ENCODE results near the gene PPM1F.

PPM1F gene

DNA sequence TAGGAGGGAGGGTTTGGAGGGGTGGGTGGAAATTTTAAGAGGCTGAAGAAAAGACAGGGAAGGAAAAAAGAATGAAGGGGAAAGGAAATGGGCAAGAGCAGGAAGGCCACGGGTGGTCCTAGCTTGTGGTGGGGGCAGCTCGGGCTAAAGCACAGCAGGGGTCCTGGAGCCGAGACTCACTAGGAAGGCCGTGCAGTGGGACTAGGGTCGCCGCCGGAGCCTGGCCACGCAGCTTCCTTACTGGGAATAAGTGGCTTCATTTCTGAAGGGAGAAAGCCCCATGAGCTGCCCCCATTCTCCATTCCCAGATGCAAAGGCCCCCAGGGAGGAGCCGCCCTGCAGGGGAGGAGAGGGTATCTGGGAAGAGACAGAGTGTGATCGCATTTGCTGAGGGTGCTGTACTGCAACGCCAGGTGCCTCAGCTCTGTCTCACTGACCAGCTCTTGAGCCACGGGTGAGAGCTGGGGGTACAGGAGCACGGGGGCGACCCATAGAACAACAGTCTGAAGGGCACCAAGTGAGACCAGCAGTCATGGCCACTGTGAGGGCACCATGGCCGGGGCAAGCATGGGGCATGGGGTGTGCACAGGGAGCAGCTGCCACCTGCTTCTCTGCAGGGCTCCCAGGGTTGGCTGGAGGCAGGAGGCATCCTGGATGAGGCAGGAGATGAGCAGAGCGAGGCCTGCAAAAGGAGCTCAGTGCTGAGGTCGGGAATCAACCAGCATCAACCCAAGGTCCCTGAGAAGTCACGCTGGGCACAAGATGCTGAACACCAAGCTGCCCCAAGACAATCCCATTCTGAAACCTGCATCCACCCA lies 18.4 kb upstream of the PPM1F start:
- no peak overlapping the region for H3K4me3 ChIP-seq (ENCODE audit: low read depth, low read length)
- no peak for DNase-seq (ENCODE audit: low read depth)
- TF ChIP-seq, protein P1, sequence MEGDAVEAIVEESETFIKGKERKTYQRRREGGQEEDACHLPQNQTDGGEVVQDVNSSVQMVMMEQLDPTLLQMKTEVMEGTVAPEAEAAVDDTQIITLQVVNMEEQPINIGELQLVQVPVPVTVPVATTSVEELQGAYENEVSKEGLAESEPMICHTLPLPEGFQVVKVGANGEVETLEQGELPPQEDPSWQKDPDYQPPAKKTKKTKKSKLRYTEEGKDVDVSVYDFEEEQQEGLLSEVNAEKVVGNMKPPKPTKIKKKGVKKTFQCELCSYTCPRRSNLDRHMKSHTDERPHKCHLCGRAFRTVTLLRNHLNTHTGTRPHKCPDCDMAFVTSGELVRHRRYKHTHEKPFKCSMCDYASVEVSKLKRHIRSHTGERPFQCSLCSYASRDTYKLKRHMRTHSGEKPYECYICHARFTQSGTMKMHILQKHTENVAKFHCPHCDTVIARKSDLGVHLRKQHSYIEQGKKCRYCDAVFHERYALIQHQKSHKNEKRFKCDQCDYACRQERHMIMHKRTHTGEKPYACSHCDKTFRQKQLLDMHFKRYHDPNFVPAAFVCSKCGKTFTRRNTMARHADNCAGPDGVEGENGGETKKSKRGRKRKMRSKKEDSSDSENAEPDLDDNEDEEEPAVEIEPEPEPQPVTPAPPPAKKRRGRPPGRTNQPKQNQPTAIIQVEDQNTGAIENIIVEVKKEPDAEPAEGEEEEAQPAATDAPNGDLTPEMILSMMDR (conservative IDR thresholded peaks at IDR 0.05; ENCODE audit: low read depth, low read length): no peak

DNA sequence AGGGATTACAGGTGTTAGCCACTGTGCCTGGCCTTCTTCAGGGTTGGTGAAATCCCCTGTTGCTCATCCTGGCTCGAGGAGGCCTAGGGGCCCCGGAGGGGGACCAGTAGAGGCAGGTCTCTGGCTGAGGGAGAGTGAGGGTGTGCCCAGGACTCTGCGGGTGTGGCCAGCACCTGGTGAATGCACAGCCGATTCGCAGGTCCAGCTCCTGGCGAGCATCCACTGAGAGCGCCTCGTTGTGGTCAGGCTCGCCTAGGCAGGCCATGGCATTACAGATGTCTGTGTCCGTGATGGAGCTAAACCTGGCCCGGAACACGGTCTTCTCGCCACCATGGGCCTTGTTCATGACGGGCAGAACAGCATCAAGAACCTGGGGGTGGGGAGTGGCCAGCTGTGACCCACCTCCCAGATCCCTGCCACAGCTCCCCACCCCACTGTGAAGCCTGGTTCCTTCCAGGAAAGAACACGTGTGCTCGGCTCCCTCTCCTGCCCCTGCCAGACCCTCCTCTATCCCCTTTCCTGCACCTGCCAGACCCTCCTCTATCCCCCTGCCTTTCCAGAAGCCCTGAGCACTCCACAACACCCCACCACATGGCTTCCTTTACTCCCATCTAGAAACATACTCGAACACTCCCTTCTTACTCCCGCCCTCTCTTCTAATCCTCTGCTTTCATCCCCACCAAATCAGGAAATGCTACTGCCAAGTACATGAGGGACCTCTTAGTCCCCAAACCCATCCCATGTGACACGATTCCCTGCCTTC lies 17.6 kb upstream of the PPM1F start:
- H3K4me3 ChIP-seq (ENCODE audit: low read depth, low read length): no peak overlapping the region
- DNase-seq (ENCODE audit: low read depth): no peak
- TF ChIP-seq, protein P1 (conservative IDR thresholded peaks at IDR 0.05; ENCODE audit: low read depth, low read length): no peak

GRCh38 chr22:21968452-21969129 lies 15.9 kb upstream of the PPM1F start:
- no peak overlapping the region for H3K4me3 ChIP-seq (ENCODE audit: low read depth, low read length)
- TF ChIP-seq, protein P1 (conservative IDR thresholded peaks at IDR 0.05; ENCODE audit: low read depth, low read length): no peak
- no peak for DNase-seq (ENCODE audit: low read depth)

DNA sequence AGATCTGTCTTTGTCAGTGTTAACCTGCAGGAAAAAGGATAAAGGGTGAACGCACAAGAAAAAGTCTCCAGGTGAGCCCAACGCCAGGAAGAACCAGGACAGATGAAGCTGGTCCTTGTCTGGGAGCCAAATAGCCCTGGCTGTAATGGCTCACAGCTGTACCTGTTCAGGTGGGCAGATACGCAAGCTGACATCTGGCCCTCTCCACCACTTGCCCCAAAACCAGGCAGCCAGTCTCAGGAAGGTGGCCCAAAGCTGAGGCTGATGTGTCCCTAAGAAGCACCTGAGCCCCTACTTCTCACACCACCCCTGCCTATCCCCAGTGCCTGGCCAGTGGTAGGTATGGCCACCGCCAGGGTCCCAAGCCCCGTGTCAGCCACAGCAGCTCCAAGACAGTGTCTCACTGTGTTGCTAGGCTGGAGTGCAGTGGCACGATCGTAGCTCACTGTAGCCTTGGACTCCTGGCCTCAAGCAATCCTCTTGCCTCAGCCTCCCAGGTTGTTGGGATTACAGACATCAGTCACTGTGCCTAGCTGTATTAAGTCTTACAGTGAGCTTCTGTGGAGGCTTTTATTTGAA lies 15.1 kb upstream of the PPM1F start:
- H3K4me3 ChIP-seq (ENCODE audit: low read depth, low read length): no peak overlapping the region
- no peak for DNase-seq (ENCODE audit: low read depth)
- TF ChIP-seq, protein P1 (conservative IDR thresholded peaks at IDR 0.05; ENCODE audit: low read depth, low read length): no peak

- H3K4me3 ChIP-seq (ENCODE audit: low read depth, low read length): no peak overlapping the region
- DNase-seq (ENCODE audit: low read depth): no peak
- TF ChIP-seq, protein P1 (conservative IDR thresholded peaks at IDR 0.05; ENCODE audit: low read depth, low read length): no peak
Observed at GRCh38 chr22:21966643-21967516, 14.2 kb upstream of the PPM1F start.

GRCh38 chr22:21965762-21966288 lies 13.2 kb upstream of the PPM1F start:
- TF ChIP-seq, protein P1 (conservative IDR thresholded peaks at IDR 0.05; ENCODE audit: low read depth, low read length): no peak
- no peak for DNase-seq (ENCODE audit: low read depth)
- H3K4me3 ChIP-seq (ENCODE audit: low read depth, low read length): no peak overlapping the region
